ENCODE results near the gene FAM76B. TPM values are rescaled to one million over a fixed set of nuclear protein-coding genes. Genes with fewer than 3 reads are reported as not detected.

FAM76B gene
- total and polyA plus RNA-seq, 2 of the 13 experiments (the other 11 are each of a cell fraction or from before 2014, with no cell fraction given) = 20.2 to 24.2 TPM

- TF ChIP-seq ZNF878 (CRISPR knock-in tag; IDR thresholded peaks at IDR 0.05) (no peak), PHF5A (CRISPR knock-in tag; IDR thresholded peaks at IDR 0.05; ENCODE audit: low read depth, unreplicated experiment) (no peak), ZNF772 (CRISPR knock-in tag; IDR thresholded peaks at IDR 0.05) (no peak), GZF1 (CRISPR knock-in tag; IDR thresholded peaks at IDR 0.05) (0 out of 2 replicates have a peak, but pooled peaks have one; percentile 63), U2AF2 (IDR thresholded peaks at IDR 0.05; ENCODE audit: low read depth, low read length) (no peak), YEATS4 (CRISPR knock-in tag; IDR thresholded peaks at IDR 0.05; ENCODE audit: borderline replicate concordance) (no peak), ZBTB21 (CRISPR knock-in tag; IDR thresholded peaks at IDR 0.05) (no peak), NBN (conservative IDR thresholded peaks at IDR 0.05) (no peak), SIN3A (IDR thresholded peaks at IDR 0.05; ENCODE audit: borderline replicate concordance, low read depth, low read length) (0 out of 2 replicates have a peak, but pooled peaks have one; percentile 24), THYN1 (CRISPR knock-in tag; IDR thresholded peaks at IDR 0.05; ENCODE audit: borderline replicate concordance, low read depth) (no peak), MAFG (CRISPR knock-in tag; IDR thresholded peaks at IDR 0.05) (no peak), ZFX (CRISPR knock-in tag; IDR thresholded peaks at IDR 0.05; ENCODE audit: low read depth) (no peak), RELA (CRISPR knock-in tag; IDR thresholded peaks at IDR 0.05) (no peak), SAFB2 (CRISPR knock-in tag; IDR thresholded peaks at IDR 0.05; ENCODE audit: borderline replicate concordance, low read depth) (no peak), RFXAP (CRISPR knock-in tag; IDR thresholded peaks at IDR 0.05; ENCODE audit: borderline replicate concordance) (no peak), ZZZ3 (CRISPR knock-in tag; IDR thresholded peaks at IDR 0.05; ENCODE audit: borderline replicate concordance) (no peak), RBFOX2 (IDR thresholded peaks at IDR 0.05; ENCODE audit: low read depth, low read length) (no peak), ZBTB46 (CRISPR knock-in tag; IDR thresholded peaks at IDR 0.05; ENCODE audit: borderline replicate concordance) (0 out of 2 replicates have a peak, but pooled peaks have one; percentile 70)
- TF ChIP-seq, protein P1, sequence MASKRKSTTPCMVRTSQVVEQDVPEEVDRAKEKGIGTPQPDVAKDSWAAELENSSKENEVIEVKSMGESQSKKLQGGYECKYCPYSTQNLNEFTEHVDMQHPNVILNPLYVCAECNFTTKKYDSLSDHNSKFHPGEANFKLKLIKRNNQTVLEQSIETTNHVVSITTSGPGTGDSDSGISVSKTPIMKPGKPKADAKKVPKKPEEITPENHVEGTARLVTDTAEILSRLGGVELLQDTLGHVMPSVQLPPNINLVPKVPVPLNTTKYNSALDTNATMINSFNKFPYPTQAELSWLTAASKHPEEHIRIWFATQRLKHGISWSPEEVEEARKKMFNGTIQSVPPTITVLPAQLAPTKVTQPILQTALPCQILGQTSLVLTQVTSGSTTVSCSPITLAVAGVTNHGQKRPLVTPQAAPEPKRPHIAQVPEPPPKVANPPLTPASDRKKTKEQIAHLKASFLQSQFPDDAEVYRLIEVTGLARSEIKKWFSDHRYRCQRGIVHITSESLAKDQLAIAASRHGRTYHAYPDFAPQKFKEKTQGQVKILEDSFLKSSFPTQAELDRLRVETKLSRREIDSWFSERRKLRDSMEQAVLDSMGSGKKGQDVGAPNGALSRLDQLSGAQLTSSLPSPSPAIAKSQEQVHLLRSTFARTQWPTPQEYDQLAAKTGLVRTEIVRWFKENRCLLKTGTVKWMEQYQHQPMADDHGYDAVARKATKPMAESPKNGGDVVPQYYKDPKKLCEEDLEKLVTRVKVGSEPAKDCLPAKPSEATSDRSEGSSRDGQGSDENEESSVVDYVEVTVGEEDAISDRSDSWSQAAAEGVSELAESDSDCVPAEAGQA (IDR thresholded peaks at IDR 0.05; ENCODE audit: low read depth) = no peak
- TF ChIP-seq, protein P1 (CRISPR knock-in tag; IDR thresholded peaks at IDR 0.05; ENCODE audit: borderline replicate concordance) = no peak
- TF ChIP-seq, protein P2, sequence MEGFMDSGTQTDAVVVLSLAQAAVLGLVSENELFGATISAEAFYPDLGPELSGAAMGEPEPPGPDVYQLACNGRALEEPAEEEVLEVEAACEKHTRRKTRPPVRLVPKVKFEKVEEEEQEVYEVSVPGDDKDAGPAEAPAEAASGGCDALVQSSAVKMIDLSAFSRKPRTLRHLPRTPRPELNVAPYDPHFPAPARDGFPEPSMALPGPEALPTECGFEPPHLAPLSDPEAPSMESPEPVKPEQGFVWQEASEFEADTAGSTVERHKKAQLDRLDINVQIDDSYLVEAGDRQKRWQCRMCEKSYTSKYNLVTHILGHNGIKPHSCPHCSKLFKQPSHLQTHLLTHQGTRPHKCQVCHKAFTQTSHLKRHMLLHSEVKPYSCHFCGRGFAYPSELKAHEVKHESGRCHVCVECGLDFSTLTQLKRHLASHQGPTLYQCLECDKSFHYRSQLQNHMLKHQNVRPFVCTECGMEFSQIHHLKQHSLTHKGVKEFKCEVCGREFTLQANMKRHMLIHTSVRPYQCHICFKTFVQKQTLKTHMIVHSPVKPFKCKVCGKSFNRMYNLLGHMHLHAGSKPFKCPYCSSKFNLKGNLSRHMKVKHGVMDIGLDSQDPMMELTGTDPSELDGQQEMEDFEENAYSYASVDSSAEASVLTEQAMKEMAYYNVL (CRISPR knock-in tag; IDR thresholded peaks at IDR 0.05; ENCODE audit: borderline replicate concordance) = no peak
Measured at GRCh38 chr11:95788921-95789505, 569 bp downstream of the FAM76B start (continued).
